Neural cell (in vitro differentiated cells): ENCODE results near the gene CAPNS2.

Source experiments
- SMC3 ChIP-seq: fragments of 450-650 bp; conservative IDR thresholded peaks from 2 replicates; pipeline ENCODE4 v1.6.1; 2014; ENCODE audit warnings: antibody characterized with exemption, mild to moderate bottlenecking, moderate library complexity; ENCODE audit not compliant: poor library complexity
- TF ChIP-seq, protein P1 (sequence below): fragments of 450-650 bp; IDR thresholded peaks from 2 replicates; pipeline ENCODE4 v1.5.1; 2014; ENCODE audit warnings: antibody characterized with exemption, mild to moderate bottlenecking, moderate library complexity; ENCODE audit not compliant: poor library complexity, severe bottlenecking

GRCh38 chr16:55568207-55568606, 1.7 kb downstream of the CAPNS2 start:
- TF ChIP-seq, protein P1, sequence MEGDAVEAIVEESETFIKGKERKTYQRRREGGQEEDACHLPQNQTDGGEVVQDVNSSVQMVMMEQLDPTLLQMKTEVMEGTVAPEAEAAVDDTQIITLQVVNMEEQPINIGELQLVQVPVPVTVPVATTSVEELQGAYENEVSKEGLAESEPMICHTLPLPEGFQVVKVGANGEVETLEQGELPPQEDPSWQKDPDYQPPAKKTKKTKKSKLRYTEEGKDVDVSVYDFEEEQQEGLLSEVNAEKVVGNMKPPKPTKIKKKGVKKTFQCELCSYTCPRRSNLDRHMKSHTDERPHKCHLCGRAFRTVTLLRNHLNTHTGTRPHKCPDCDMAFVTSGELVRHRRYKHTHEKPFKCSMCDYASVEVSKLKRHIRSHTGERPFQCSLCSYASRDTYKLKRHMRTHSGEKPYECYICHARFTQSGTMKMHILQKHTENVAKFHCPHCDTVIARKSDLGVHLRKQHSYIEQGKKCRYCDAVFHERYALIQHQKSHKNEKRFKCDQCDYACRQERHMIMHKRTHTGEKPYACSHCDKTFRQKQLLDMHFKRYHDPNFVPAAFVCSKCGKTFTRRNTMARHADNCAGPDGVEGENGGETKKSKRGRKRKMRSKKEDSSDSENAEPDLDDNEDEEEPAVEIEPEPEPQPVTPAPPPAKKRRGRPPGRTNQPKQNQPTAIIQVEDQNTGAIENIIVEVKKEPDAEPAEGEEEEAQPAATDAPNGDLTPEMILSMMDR: no peak
- no peak for TF ChIP-seq SMC3
